H1 (cell line): ENCODE measurements around the gene PLK1. TPM values are rescaled to one million over a fixed set of nuclear protein-coding genes. Genes with fewer than 3 reads are reported as not detected.

Experiments used
- JUND ChIP-seq: IDR thresholded peaks from 2 replicates; pipeline ENCODE4 v1.6.1; 2011; ENCODE audit warnings: mild to moderate bottlenecking, improper control_type of control experiment, low read length
- polyA plus RNA-seq, 7 experiments: library from polyadenylated mRNA; depleted of rRNA in 3 of 7; stranded (reverse) in 5 of 7; unstranded in 2 of 7; fragments of >200 nt in 5 of 7; fragments of 200-250 nt in 2 of 7; gene quantifications; 1 replicate in 5 of 7; 2 replicates in 1 of 7; 4 replicates in 1 of 7; pipeline versions ENCODE4 v1.2.1 to v1.2.3, GENCODE V29; 2011 to 2013; ENCODE audit warnings: missing spikeins in 2 of 7, mixed read lengths in 2 of 7
- total RNA-seq: library from RNA; stranded (reverse); fragmentation: NEBNext Ultra II Directional; extraction: Animal tissue kit (Norgen Biotek cat#: 25700); gene quantifications from 2 replicates; pipeline ENCODE4 v1.2.1, GENCODE V29; 2021

Gene PLK1
- total and polyA plus RNA-seq, 2 of the 8 experiments (the other 6 are each of a cell fraction or from before 2014, with no cell fraction given): 127 to 139 TPM

DNA sequence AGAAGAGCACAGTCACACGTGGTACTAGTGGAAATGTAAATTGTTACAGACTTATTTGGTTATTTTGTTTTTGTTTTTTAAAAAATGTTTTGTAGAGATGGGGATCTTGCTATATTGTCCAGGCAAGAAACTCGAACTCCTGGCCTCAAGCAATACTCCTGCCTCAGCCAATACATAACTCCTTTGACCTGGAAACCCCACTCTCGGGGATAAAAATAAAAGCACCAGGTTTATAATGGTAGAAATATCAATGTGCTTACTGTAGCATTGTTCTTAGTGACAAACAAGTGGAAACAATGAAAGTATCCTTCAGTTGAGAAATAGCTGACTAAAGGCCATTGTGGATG is 46.1 kb downstream of the PLK1 start (continued):
- TF ChIP-seq JUND: no peak
